Keratinocyte (primary cell): Measurements from ENCODE around the gene SEPTIN5.

Experiments
- EZH2 ChIP-seq: IDR thresholded peaks from one replicate; pipeline ENCODE4 v1.6.1; 2012; ENCODE audit warnings: inconsistent platforms, mild to moderate bottlenecking, low read length, moderate library complexity
- TF ChIP-seq, protein P1 (sequence below), 3 experiments: IDR thresholded peaks in 1 of 3; conservative IDR thresholded peaks in 1 of 3; optimal IDR thresholded peaks in 1 of 3; 2 replicates in 2 of 3; 3 replicates in 1 of 3; pipeline versions ENCODE3 to v1.5.1; 2011; ENCODE audit warnings: low read length in 3 of 3, mild to moderate bottlenecking in 3 of 3, moderate library complexity in 2 of 3, control low read depth in 1 of 3, inconsistent platforms in 1 of 3; ENCODE audit not compliant: insufficient read depth in 2 of 3; ENCODE audit errors: extremely low read depth in 1 of 3

DNA sequence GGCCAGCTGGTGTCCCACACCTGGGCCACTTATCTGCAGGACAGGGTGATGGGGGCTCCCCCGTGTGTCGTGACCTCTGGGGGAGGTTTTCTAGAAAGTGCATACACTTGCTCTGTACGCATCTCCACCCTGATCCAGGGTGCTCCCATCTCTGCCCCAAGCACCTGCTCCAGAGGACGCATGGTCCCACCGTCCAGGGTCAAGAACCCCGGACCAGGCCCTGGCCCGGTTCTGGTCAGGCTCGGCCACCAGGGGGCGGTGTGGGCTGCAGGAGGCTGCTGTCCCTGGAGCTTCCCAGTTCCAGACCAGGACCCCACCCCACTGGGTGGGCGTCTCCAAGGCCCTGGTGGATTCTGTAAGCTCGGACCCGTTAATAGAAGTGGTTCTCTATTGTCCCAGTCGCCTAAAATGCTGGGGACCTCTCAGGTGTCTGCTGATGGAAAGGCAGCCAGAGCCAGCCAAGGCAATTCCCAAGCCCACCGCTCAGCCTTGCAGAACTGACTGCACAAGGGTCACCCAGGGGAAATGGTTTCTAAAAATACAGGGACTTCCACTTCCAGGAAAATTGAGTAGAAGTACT, 34.7 kb upstream of the SEPTIN5 start:
- TF ChIP-seq EZH2 = no peak
- TF ChIP-seq, protein P1, sequence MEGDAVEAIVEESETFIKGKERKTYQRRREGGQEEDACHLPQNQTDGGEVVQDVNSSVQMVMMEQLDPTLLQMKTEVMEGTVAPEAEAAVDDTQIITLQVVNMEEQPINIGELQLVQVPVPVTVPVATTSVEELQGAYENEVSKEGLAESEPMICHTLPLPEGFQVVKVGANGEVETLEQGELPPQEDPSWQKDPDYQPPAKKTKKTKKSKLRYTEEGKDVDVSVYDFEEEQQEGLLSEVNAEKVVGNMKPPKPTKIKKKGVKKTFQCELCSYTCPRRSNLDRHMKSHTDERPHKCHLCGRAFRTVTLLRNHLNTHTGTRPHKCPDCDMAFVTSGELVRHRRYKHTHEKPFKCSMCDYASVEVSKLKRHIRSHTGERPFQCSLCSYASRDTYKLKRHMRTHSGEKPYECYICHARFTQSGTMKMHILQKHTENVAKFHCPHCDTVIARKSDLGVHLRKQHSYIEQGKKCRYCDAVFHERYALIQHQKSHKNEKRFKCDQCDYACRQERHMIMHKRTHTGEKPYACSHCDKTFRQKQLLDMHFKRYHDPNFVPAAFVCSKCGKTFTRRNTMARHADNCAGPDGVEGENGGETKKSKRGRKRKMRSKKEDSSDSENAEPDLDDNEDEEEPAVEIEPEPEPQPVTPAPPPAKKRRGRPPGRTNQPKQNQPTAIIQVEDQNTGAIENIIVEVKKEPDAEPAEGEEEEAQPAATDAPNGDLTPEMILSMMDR (optimal IDR thresholded peaks at IDR 0.05 in 1 of 3, IDR thresholded peaks at IDR 0.05 in 1 of 3, conservative IDR thresholded peaks at IDR 0.05 in 1 of 3; ENCODE audit: extremely low read depth in 1 of 3, insufficient read depth in 2 of 3, low read length in 3 of 3) = peak; percentile 69 to 94 (median 72)
